Activated CD4-positive, alpha-beta T cell treated with anti-CD3 and anti-CD28 coated beads, Interleukin-2, amount 10 ng/mL, durations not matched to agents 7 days and 5 days (primary cell): Measurements from ENCODE around the gene CDK5RAP2. TPM values are rescaled to one million over a fixed set of nuclear protein-coding genes. Genes with fewer than 3 reads are reported as not detected.

ENCODE experiments used
- CTCF ChIA-PET: fragments of 350-600 bp; sonication (Branson Sonifier 250); formaldehyde crosslinking; loops from one replicate; lab custom pipeline; 2021; ENCODE audit warnings: antibody characterized with exemption; lab: Charles Lee
- POLR2A ChIA-PET: fragments of 350-600 bp; sonication (Branson Sonifier 250); formaldehyde crosslinking; loops from one replicate; lab custom pipeline; 2021; ENCODE audit warnings: antibody characterized with exemption; lab: Charles Lee
- DNase-seq: peaks from one replicate; pipeline ENCODE4 v3.0.0-alpha.2; 2020
- H3K27ac Mint-ChIP-seq: one replicate; pipeline ENCODE4 v1.8.0; 2021; ENCODE audit warnings: mild to moderate bottlenecking, moderate library complexity, mixed read lengths
- H3K27me3 Mint-ChIP-seq: one replicate; pipeline ENCODE4 v1.8.0; 2021; ENCODE audit warnings: mixed read lengths
- H3K36me3 Mint-ChIP-seq: one replicate; pipeline ENCODE4 v1.8.0; 2021; ENCODE audit warnings: low read depth, mixed read lengths
- H3K4me1 Mint-ChIP-seq: one replicate; pipeline ENCODE4 v1.8.0; 2021; ENCODE audit warnings: mixed read lengths
- H3K4me3 Mint-ChIP-seq: one replicate; pipeline ENCODE4 v1.8.0; 2021; ENCODE audit warnings: mild to moderate bottlenecking, moderate library complexity, mixed read lengths
- H3K9me3 Mint-ChIP-seq: one replicate; pipeline ENCODE4 v1.8.0; 2021; ENCODE audit warnings: mixed read lengths
- total RNA-seq, 2 experiments: library from RNA; stranded (reverse); gene quantifications; one replicate each; pipeline ENCODE4 v1.2.3, GENCODE V29; 2021

Gene CDK5RAP2
- total RNA-seq, 2 experiments from 2014 or later = 103 to 105 TPM

DNA sequence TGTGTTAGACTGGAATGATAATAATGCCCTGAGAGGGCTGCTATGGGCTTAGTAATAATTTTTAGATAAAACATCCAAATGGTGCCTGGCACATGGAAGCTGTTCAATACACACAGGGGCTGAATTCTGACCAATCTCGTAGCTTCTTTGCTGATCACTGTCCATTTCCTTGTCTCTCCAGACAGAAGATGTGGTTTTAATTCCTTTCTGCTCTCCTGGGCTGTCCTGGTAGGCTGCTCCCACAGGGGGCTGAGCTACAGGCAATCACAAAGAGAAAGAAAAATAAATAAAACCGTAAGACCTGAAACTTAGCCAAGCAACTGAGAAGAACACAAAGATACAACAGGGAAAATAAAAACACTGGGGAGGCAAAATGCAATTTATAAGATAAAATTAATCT lies 136.5 kb downstream of the CDK5RAP2 start:
- Mint-ChIP-seq H3K4me1 (peaks cover 20% of the 10 kb centered on the region), H3K27me3 (no peaks in the 10 kb centered on the region), H3K9me3 (no peaks in the 10 kb centered on the region), H3K36me3 (peaks cover 49% of the 10 kb centered on the region), H3K27ac (no peak overlapping the region), H3K4me3 (no peak overlapping the region)
- no peak for DNase-seq
- CTCF ChIA-PET = no interaction called here
- POLR2A ChIA-PET = no interaction called here

DNA sequence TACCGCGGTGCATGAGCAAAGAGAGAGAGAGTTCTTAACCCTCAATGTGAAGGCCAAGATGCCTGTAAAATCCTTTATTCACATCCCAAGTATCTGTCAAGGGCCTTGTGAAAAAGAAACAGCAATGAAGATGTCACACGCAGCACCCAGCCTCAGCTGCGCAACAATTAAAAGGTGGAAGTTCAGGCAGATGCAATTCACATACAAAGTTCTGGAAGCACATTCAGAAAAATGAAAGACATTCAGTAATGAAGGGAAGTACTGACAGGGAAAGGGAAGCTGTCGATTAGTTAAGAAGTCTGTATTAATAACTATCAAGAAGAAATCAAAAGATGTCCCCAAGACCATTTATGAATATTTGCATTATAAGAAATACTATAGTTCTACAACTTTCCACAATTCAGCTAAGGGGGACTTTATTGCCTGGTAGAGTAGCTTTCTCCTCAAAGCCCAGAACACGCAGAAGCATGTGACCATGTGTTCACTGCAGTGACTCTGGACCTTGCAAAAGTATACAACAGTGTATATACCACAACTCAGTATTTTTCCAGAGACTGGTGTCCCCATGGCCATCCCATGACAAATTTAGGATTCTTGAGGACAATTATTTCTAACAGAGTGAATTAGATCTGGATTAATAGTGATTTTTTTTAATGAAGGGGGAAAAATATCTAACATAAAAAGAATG lies 137.5 kb downstream of the CDK5RAP2 start:
- Mint-ChIP-seq H3K4me3 (no peak overlapping the region), H3K27ac (no peak overlapping the region), H3K27me3 (no peaks in the 10 kb centered on the region), H3K36me3 (peaks cover 49% of the 10 kb centered on the region), H3K9me3 (no peaks in the 10 kb centered on the region), H3K4me1 (peaks cover 30% of the 10 kb centered on the region)
- no peak for DNase-seq
- ChIA-PET CTCF (no interaction called here), POLR2A (no interaction called here)

DNA sequence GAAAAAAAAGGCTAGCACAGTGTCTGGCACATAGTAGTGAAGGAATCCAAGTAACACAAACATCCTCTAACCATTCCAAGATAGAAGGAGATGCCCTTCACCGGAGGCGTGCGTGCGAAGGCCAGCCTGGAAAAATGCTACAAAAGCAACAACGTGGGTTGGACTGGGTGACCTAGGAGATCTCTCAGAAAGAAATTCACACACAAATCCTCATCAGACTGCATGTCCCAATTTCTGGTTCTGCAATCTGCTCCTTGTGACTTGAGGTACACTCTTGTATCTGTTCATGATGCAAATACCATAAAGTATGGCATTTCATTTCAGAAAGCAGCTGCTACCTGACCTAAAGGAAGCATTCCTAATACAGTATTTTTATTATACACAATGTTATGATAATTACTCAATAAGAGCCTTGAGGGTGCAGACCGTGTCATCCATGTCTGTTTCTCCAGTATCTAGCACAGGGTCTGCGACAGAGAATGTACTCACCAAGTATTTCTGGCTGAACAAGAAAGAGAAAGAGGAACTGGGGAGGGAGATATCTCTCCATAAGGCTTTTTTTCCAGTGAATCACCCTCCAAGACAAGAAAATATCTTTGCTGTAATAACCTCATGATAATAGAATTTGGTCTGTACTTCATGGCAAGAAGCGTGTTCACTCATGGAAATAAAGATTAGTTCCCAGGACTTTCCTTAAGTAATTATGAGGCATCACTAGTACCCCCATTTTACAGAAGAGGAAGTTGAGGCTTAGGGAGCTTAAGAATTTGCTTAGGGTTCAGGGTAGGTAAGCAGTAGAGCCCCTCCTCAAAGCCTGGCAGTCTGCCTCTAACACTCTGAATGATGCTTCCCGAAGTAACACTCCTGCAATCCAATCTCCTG lies 138.3 kb downstream of the CDK5RAP2 start:
- CTCF ChIA-PET = interaction anchor here (0.8 to 0.9 kb wide), 2 partner anchors 9 to 12 kb away, joined by 3 read pairs; no protein-coding TSS in a partner anchor
- Mint-ChIP-seq H3K36me3 (peaks cover 50% of the 10 kb centered on the region), H3K27me3 (no peaks in the 10 kb centered on the region)

DNA sequence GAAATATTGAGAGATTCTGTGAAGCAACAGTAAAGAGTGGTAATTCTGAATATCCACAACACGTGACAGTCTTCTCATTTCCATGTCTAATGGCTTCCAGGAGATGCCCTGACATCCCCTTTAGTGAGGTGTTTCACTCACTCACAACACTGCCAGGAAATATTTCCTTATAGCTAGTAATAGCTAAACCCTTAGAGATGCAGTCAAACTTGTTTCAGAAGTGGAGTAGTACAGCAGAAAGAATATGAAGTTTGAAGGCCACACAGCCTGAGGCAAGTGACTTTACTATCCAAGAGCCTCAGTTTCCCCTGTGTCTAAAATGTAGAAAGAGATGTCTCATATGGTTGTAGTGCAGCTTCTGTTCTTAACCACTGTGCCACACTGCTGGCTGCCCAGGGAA lies 139.2 kb downstream of the CDK5RAP2 start:
- peaks cover 52% of the 10 kb centered on the region for H3K36me3 Mint-ChIP-seq

More for the DNA sequence above, 138.3 kb downstream of the CDK5RAP2 start:
- Mint-ChIP-seq H3K9me3 (no peaks in the 10 kb centered on the region), H3K27ac (no peak overlapping the region), H3K4me3 (no peak overlapping the region), H3K4me1 (peaks cover 35% of the 10 kb centered on the region)
- no peak for DNase-seq
- POLR2A ChIA-PET = no interaction called here

DNA sequence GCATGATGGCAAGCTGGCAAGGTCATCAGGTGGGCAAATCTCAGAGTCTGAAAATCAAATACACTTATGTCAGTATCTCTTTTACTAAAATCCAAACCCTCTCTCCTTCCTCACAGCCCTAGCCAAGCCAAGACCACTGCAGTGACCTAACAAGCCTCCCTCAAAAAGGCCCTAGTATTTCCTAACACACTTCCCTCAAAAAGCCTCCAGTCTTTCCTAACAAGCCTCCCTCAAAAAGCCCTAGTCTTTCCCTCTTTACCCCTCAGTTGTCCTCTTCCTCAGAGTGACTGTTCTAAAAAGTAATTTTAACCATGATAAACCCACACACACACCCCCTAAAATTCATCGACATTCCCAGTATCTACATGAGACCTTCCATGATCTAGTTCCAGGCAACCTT lies 140.0 kb downstream of the CDK5RAP2 start:
- POLR2A ChIA-PET = no interaction called here
- Mint-ChIP-seq H3K9me3 (no peaks in the 10 kb centered on the region), H3K4me1 (peaks cover 36% of the 10 kb centered on the region), H3K36me3 (peaks cover 56% of the 10 kb centered on the region), H3K4me3 (no peak overlapping the region), H3K27ac (no peak overlapping the region), H3K27me3 (no peaks in the 10 kb centered on the region)
- DNase-seq = no peak
- CTCF ChIA-PET = interaction anchor here (1.0 to 2.1 kb wide), 4 partner anchors 8 to 24 kb away, joined by 3 to 6 read pairs (median 4); no protein-coding TSS in a partner anchor

More for the DNA sequence above, 139.2 kb downstream of the CDK5RAP2 start:
- no peaks in the 10 kb centered on the region for H3K27me3 Mint-ChIP-seq
- ChIA-PET CTCF (interaction anchor here (0.8 to 0.9 kb wide), 2 partner anchors 8 to 13 kb away, joined by 3 read pairs; no protein-coding TSS in a partner anchor), POLR2A (no interaction called here)
- no peaks in the 10 kb centered on the region for H3K9me3 Mint-ChIP-seq
- no peak overlapping the region for H3K4me3 Mint-ChIP-seq
- H3K27ac Mint-ChIP-seq = no peak overlapping the region
- H3K4me1 Mint-ChIP-seq = peaks cover 36% of the 10 kb centered on the region
- DNase-seq = no peak

DNA sequence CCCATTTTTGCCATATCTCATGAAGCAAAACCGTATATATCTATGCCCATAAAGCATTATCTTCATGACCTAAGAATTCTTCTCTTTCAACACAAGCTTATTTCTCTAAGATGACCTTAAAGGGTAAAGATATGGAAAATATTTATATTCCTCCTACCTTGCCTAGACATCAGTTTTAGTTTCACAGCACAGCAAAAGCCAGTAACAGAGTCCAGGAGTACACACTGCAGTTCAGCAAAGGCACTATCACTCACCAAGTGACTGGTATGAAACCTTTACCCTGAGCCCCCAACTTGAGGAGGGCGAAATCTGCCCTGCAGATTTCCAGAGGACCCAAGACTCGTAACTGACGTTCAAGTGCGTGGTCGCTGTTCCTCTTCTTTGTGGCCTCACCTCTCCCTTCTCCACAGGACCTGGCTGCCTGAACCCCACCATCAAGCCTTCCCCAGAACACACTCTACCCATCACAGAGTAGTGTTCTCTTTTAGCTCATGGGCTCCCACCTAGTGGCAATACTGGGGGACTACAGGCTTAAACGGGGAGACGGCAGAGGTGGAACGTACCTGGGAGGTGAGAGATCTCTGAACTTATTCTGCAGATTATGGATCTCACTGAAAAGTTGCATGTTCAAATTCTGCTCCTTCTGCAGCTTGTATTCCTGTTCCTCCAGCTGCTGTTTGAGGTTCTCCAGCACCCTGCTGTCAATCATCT lies 141.0 kb downstream of the CDK5RAP2 start:
- Mint-ChIP-seq H3K27ac (no peak overlapping the region), H3K36me3 (peaks cover 64% of the 10 kb centered on the region), H3K4me3 (no peak overlapping the region), H3K9me3 (no peaks in the 10 kb centered on the region), H3K4me1 (peaks cover 36% of the 10 kb centered on the region), H3K27me3 (no peaks in the 10 kb centered on the region)
- POLR2A ChIA-PET = no interaction called here
- CTCF ChIA-PET = interaction anchor here (1.0 to 2.1 kb wide), 5 partner anchors 9 to 37 kb away, joined by 3 to 6 read pairs (median 4); no protein-coding TSS in a partner anchor
- peak; percentile 23 for DNase-seq

DNA sequence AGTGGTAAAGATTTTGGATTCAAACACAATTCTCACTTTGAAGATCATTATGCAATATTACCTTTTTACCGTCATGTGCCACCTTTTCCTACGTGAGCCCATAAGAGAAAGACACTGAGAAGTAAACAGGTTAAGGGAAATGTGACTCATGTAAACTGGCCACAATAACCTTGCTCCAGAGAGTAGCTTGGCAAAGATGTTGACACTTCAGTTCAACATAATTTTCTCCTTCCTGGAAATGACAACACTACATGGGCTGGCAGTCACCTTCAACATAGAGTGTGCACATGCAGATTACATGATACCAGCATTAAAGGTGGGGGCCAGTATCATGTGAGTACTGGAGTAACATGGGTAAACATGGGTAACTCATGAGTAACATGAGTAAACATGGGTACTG lies 141.9 kb downstream of the CDK5RAP2 start:
- ChIA-PET CTCF (interaction anchor here (1.1 to 2.1 kb wide), 5 partner anchors 11 to 36 kb away, joined by 3 to 6 read pairs (median 3); no protein-coding TSS in a partner anchor), POLR2A (no interaction called here)
- no peak overlapping the region for H3K4me3 Mint-ChIP-seq
- peak; percentile 9 for DNase-seq
- H3K27ac Mint-ChIP-seq = peak overlapping the region; percentile 72
- no peaks in the 10 kb centered on the region for H3K27me3 Mint-ChIP-seq
- no peaks in the 10 kb centered on the region for H3K9me3 Mint-ChIP-seq
- peaks cover 69% of the 10 kb centered on the region for H3K36me3 Mint-ChIP-seq
- peaks cover 38% of the 10 kb centered on the region for H3K4me1 Mint-ChIP-seq

DNA sequence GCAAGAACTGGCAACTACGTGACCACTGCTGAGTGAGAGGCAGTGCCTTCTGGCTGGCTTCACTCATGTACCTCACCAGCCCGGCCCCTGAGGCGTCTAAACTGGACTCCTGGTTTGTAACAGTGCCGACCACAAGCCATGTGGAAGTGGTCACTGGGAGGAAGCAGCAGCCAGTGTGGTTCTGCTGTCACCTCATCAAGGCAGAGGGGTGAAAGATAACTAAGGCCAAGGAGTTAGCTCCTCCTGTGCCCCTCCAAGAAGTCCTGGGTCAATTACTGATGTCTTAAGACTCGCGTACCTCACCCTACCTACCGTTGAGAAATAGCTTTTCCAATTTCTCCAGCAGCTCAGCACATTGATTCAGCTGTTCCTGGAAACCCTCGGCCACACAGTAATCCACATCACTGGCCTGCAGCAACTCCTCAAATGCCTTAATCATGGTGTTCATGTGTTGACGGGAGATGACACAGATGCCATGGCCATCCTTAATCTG lies 142.9 kb downstream of the CDK5RAP2 start:
- no peak overlapping the region for H3K4me3 Mint-ChIP-seq
- no peaks in the 10 kb centered on the region for H3K9me3 Mint-ChIP-seq
- H3K27ac Mint-ChIP-seq = peak overlapping the region; percentile 21
- CTCF ChIA-PET = interaction anchor here (1.1 to 1.2 kb wide), 2 partner anchors 10 to 24 kb away, joined by 3 read pairs; no protein-coding TSS in a partner anchor
- H3K27me3 Mint-ChIP-seq = no peaks in the 10 kb centered on the region
- H3K36me3 Mint-ChIP-seq = peaks cover 69% of the 10 kb centered on the region
- peaks cover 38% of the 10 kb centered on the region for H3K4me1 Mint-ChIP-seq
- no peak for DNase-seq
- POLR2A ChIA-PET = no interaction called here

DNA sequence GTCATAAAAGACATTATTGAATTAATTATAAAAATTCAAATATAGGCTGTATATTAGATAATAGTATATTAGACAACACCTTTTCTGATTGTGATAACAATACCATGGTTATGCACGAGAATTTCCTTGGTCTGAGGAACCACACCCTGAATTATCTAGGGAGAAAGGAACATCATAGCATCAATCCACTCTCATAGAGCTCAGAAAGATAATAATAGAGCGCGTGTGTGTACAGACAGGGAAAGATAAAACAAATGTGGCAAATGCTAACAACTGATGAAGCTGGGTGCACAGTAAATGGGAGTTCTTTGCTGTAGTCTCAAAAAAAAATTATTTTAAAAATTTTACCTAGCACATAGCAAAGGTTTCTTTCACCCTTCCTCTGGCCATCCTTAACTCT lies 143.5 kb downstream of the CDK5RAP2 start:
- H3K9me3 Mint-ChIP-seq = peaks cover 2% of the 10 kb centered on the region
- no peak overlapping the region for H3K4me3 Mint-ChIP-seq
- peaks cover 72% of the 10 kb centered on the region for H3K36me3 Mint-ChIP-seq
- H3K27me3 Mint-ChIP-seq = no peaks in the 10 kb centered on the region
- ChIA-PET POLR2A (no interaction called here), CTCF (no interaction called here)
- H3K27ac Mint-ChIP-seq = no peak overlapping the region
- H3K4me1 Mint-ChIP-seq = peaks cover 38% of the 10 kb centered on the region
- no peak for DNase-seq

DNA sequence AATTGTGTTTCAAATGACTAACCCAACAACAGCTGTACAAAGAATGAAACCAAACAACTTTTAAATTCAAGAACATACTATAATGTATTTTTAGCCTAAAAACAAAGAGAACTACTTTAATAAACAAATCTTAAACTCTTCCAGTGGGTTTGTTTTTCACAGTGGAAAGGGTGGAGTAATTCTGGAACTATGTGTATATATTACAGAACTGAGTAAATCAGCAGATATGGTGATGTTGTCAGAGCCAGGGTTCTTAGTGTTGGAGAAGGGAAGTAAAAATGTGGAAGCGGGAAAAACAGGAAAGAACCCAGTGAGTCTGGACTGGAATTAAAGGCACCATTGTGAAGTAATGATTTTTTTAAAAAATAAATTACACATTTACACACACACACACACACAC lies 144.9 kb downstream of the CDK5RAP2 start:
- no peak for DNase-seq
- peaks cover 4% of the 10 kb centered on the region for H3K9me3 Mint-ChIP-seq
- H3K4me3 Mint-ChIP-seq = no peak overlapping the region
- H3K27me3 Mint-ChIP-seq = no peaks in the 10 kb centered on the region
- H3K4me1 Mint-ChIP-seq = peaks cover 35% of the 10 kb centered on the region
- no peak overlapping the region for H3K27ac Mint-ChIP-seq
- CTCF ChIA-PET = no interaction called here
- peaks cover 71% of the 10 kb centered on the region for H3K36me3 Mint-ChIP-seq
- POLR2A ChIA-PET = no interaction called here

DNA sequence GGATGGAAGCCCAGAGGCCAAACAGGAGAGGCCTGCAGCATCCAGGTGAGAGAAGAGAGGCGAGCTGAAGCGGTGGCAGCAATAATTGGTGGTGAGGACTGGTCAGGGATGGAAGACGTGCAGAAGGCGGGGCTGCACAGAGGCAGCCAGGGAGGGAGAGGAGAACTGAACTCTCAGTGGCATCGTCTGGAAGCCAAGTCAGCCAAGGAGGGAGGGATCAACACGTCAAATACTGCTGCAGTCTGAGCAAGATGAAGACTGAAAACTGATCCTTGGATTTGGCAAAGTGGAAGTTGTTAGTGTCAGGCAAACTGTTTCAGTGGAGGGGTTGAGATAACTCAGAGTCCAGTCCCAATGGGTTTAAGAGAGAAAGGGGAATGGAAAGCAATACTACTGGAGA lies 145.4 kb downstream of the CDK5RAP2 start:
- H3K27me3 Mint-ChIP-seq = no peaks in the 10 kb centered on the region
- CTCF ChIA-PET = no interaction called here
- H3K9me3 Mint-ChIP-seq = peaks cover 4% of the 10 kb centered on the region
- H3K27ac Mint-ChIP-seq = no peak overlapping the region
- peaks cover 31% of the 10 kb centered on the region for H3K4me1 Mint-ChIP-seq
- POLR2A ChIA-PET = no interaction called here
- H3K36me3 Mint-ChIP-seq = peaks cover 68% of the 10 kb centered on the region
- DNase-seq = no peak
- no peak overlapping the region for H3K4me3 Mint-ChIP-seq

DNA sequence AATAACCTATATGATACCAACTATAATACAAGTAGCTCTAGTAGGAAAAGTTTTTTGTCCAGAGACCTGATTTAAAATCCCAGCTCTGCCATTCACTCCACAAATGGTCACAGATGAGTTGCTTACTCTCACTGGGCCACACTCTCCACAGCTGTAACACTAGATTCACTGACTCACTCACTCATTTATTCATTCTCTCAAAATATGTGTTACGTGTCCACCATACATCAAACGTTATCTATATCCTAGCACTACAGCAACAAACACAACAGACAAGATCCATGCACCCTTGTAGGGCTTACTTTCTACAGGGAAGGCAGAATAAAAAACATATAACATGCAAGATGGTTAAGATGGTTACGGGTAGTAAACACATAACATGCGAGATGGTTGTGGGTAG lies 146.3 kb downstream of the CDK5RAP2 start:
- Mint-ChIP-seq H3K36me3 (peaks cover 61% of the 10 kb centered on the region), H3K4me3 (no peak overlapping the region), H3K9me3 (peaks cover 4% of the 10 kb centered on the region), H3K4me1 (peaks cover 23% of the 10 kb centered on the region), H3K27ac (no peak overlapping the region), H3K27me3 (no peaks in the 10 kb centered on the region)
- no peak for DNase-seq
- ChIA-PET CTCF (no interaction called here), POLR2A (no interaction called here)
